ENCODE data around the gene DNMT1. TPM values are rescaled to one million over a fixed set of nuclear protein-coding genes. Genes with fewer than 3 reads are reported as not detected.

The DNMT1 gene
- total and polyA plus RNA-seq, 8 donors = 16.6 to 92.0 (median 44.8) TPM

DNA sequence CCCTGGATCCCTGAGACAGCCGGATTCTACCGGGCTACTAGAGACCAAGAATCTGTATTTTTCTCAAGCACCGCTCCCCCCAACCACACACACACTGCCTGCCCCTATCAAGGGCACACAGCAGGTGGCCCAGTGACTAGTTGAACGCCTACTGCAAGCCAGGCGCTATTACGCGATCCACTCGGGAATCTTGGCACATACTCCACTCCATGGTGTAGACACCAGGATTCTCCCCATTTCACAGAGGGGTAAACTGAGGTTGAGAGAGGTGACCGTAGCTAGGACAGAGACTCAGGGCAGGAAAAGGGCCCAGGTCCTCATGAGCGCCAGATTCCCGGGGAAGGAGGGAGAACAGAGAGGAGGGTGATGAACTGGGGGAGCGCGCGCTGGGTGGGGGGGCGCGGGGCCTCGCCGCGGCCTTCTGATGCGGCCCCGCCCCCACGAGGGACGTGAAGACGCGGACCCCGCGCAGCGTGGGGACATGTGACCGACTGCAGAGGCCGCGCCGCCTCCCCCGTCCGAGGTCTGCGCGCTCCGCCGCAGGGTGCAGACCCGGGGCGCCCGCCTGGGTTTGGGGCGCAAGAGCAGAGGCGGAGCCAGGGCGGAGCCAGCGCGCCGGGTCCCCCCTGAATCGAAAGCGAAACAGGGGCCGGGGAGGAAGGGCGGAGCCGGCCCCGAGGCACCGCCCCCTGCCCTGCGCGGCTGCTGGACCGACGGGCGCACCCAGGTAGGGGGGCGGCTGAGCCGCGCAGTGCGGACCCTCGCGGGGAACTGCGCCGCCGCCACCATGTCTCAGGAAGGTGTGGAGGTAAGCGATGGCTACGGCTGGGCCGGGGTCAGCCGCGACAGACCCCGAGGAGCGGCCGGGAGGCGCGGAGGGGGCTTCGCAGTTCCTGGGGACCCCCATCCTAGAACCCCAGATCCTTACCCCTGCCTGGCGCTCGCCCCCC, 108.8 kb downstream of the DNMT1 start, which contains the start of gene SHFL:
Gene SHFL (plus strand): TSS at position 677 of the 950 bp plus-strand sequence. CDS start 111 bp downstream, at position 788.
- no peak for TF ChIP-seq POLR2A (IDR thresholded peaks at IDR 0.05)
- peak in 2 of 3 donors; percentile 39 to 58 for TF ChIP-seq POLR2AphosphoS5 (IDR thresholded peaks at IDR 0.05)
- Histone ChIP-seq H3K27me3 (no peaks in the 10 kb centered on the region), H3K36me3 (peaks cover 8 to 24% (median 21%) of the 10 kb centered on the region in 4 donors), H3K4me3 (peak within 1 kb of the TSS; percentile 94 to 99 (median 96)), H3K27ac (peak within 1 kb of the TSS; percentile 89 to 95 (median 92)), H3K4me1 (peaks cover 0 to 18% (median 16%) of the 10 kb centered on the region in 4 donors), H3K9me3 (no peaks in the 10 kb centered on the region)
- DNase-seq = peak; percentile 85 to 94
- 3 to 10% (median 5%) methylated on average over 25 to 81 of the region's 81 CpGs for WGBS, 5 donors
- intact Hi-C loops (cut with DNase I; ENCODE audit: low total_unique reads) = no loop called here

DNA sequence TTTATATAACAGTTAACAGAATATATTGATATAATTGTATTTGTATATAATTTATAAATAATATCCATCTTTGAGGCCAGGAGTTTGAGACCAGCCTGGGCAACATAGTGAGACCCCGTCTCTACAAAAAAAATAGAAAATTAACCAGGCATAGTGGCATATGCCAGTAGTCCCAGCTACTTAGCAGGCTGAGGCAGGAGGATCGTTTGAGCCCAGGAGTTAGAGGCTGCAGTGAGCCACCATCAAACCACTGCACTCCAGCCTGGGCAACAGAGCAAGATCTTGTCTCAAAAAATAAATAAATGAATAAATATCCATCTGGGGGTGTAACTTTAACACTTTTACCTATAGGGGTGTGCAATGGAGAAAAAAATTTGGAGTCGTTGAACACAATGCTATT, 110.0 kb downstream of the DNMT1 start:
- Histone ChIP-seq H3K36me3 (peaks cover 5 to 13% (median 10%) of the 10 kb centered on the region in 4 donors), H3K4me1 (peaks cover 0 to 18% (median 16%) of the 10 kb centered on the region in 4 donors), H3K4me3 (no peak overlapping the region), H3K27me3 (no peaks in the 10 kb centered on the region), H3K9me3 (no peaks in the 10 kb centered on the region), H3K27ac (no peak overlapping the region)
- TF ChIP-seq CTCF (IDR thresholded peaks at IDR 0.05) (no peak), POLR2AphosphoS5 (IDR thresholded peaks at IDR 0.05) (no peak), POLR2A (IDR thresholded peaks at IDR 0.05) (no peak), EP300 (IDR thresholded peaks at IDR 0.05) (no peak)
- no peak for DNase-seq
- 60 to 74% (median 71%) methylated on average over 3 of the region's 3 CpGs for WGBS, 5 donors
- intact Hi-C loops (cut with DNase I; ENCODE audit: low total_unique reads) = no loop called here

- Histone ChIP-seq H3K27me3 (peaks cover 0 to 8% (median 0%) of the 10 kb centered on the region in 3 donors), H3K9me3 (no peaks in the 10 kb centered on the region), H3K36me3 (peaks cover 0 to 4% (median under 1%) of the 10 kb centered on the region in 4 donors), H3K4me3 (no peak overlapping the region), H3K27ac (no peak overlapping the region), H3K4me1 (peaks cover 0 to 18% (median 16%) of the 10 kb centered on the region in 4 donors)
- no peak for DNase-seq
- whole genome bisulfite sequencing, 5 donors = 72 to 83% (median 72%) methylated on average over 9 of the region's 9 CpGs
- intact Hi-C loops (cut with DNase I; ENCODE audit: low total_unique reads) = no loop called here
- TF ChIP-seq EP300 (IDR thresholded peaks at IDR 0.05) (no peak), CTCF (IDR thresholded peaks at IDR 0.05) (no peak), POLR2A (IDR thresholded peaks at IDR 0.05) (no peak), POLR2AphosphoS5 (IDR thresholded peaks at IDR 0.05) (no peak)
These were observed 110.8 kb downstream of the DNMT1 start for GRCh38 chr19:10083911-10084310.

Small RNA genes within 50 kb of the gene (small RNA-seq; reads per million reads assigned to genes)
- 0 to 0.15 (median 0) reads per million in 4 donors for gene MIR4322
- 52.1 to 91.6 (median 64.9) reads per million in 4 donors for gene SNORD105
- gene SNORD105B = 2,090 to 5,038 (median 4,058) reads per million in 4 donors

Other genes with a start within 250 kb of the DNMT1 start
- 10 to 100 TPM in 2 of 5 donors, 1 to 10 TPM in 2, under 1 TPM in 1; 0.58 to 25.5 (median 8.7) TPM for gene COL5A3, start 184.4 kb downstream of the DNMT1 start, total RNA-seq
- 1 to 10 TPM; 2.0 to 5.2 (median 4.0) TPM for gene COL5A3, start 184.4 kb downstream of the DNMT1 start, polyA plus RNA-seq
- not detected for gene RDH8, start 181.5 kb downstream of the DNMT1 start, total RNA-seq
- gene RDH8, start 181.5 kb downstream of the DNMT1 start, polyA plus RNA-seq = not detected
- 10 to 100 TPM in 4 of 5 donors, 1 to 10 TPM in 1; 7.0 to 62.0 (median 21.4) TPM for gene SHFL, start 108.6 kb downstream of the DNMT1 start, total RNA-seq
- gene SHFL, start 108.6 kb downstream of the DNMT1 start, polyA plus RNA-seq = 10 to 100 TPM; 25.3 to 34.1 (median 25.7) TPM
- 1 to 10 TPM in 2 of 5 donors, not detected in 3; 5.1 to 5.2 TPM for gene ANGPTL6, start 92.3 kb downstream of the DNMT1 start, total RNA-seq
- gene ANGPTL6, start 92.3 kb downstream of the DNMT1 start, polyA plus RNA-seq = 1 to 10 TPM in 1 of 3 donors, under 1 TPM in 2; 0.68 to 2.3 (median 0.75) TPM
- gene PPAN, start 88.6 kb downstream of the DNMT1 start, total RNA-seq = 10 to 100 TPM in 4 of 5 donors, 1 to 10 TPM in 1; 1.2 to 39.7 (median 20.4) TPM
- gene PPAN, start 88.6 kb downstream of the DNMT1 start, polyA plus RNA-seq = 10 to 100 TPM; 33.8 to 52.3 (median 41.4) TPM
- gene P2RY11, start 83.3 kb downstream of the DNMT1 start, total RNA-seq = 10 to 100 TPM in 2 of 5 donors, 1 to 10 TPM in 3; 1.8 to 24.8 (median 3.2) TPM
- gene P2RY11, start 83.3 kb downstream of the DNMT1 start, polyA plus RNA-seq = 1 to 10 TPM; 4.9 to 7.8 (median 5.1) TPM
- 100 to 1,000 TPM; 144 to 324 (median 252) TPM for gene EIF3G, start 75.1 kb downstream of the DNMT1 start, total RNA-seq
- 100 to 1,000 TPM; 206 to 324 (median 225) TPM for gene EIF3G, start 75.1 kb downstream of the DNMT1 start, polyA plus RNA-seq
- 10 to 100 TPM in 1 of 5 donors, 1 to 10 TPM in 1, under 1 TPM in 2, not detected in 1; 0.29 to 11.7 (median 5.1) TPM for gene S1PR2, start 36.4 kb upstream of the DNMT1 start, total RNA-seq
- gene S1PR2, start 36.4 kb upstream of the DNMT1 start, polyA plus RNA-seq = 1 to 10 TPM; 2.4 to 2.9 (median 2.7) TPM
- 100 to 1,000 TPM in 1 of 5 donors, 10 to 100 TPM in 4; 16.1 to 314 (median 58.4) TPM for gene MRPL4, start 57.3 kb upstream of the DNMT1 start, total RNA-seq
- 10 to 100 TPM; 48.7 to 53.1 (median 51.8) TPM for gene MRPL4, start 57.3 kb upstream of the DNMT1 start, polyA plus RNA-seq
- 10 to 100 TPM in 2 of 5 donors, 1 to 10 TPM in 3; 2.3 to 15.6 (median 8.7) TPM for gene ICAM1, start 76.2 kb upstream of the DNMT1 start, total RNA-seq
- 1 to 10 TPM; 7.9 to 9.5 (median 8.8) TPM for gene ICAM1, start 76.2 kb upstream of the DNMT1 start, polyA plus RNA-seq
- 1 to 10 TPM in 1 of 5 donors, not detected in 4; 1.9 TPM for gene ICAM4, start 92.0 kb upstream of the DNMT1 start, total RNA-seq
- gene ICAM4, start 92.0 kb upstream of the DNMT1 start, polyA plus RNA-seq = under 1 TPM in 2 of 3 donors, not detected in 1; 0.56 to 0.85 TPM
- under 1 TPM in 1 of 5 donors, not detected in 4; 0.45 TPM for gene ICAM5, start 95.0 kb upstream of the DNMT1 start, total RNA-seq
- under 1 TPM in 2 of 3 donors, not detected in 1; 0.12 to 0.50 TPM for gene ICAM5, start 95.0 kb upstream of the DNMT1 start, polyA plus RNA-seq
- 1 to 10 TPM in 2 of 5 donors, not detected in 3; 2.2 to 2.3 TPM for gene ZGLP1, start 114.9 kb upstream of the DNMT1 start, total RNA-seq
- 1 to 10 TPM; 3.7 to 8.6 (median 4.3) TPM for gene ZGLP1, start 114.9 kb upstream of the DNMT1 start, polyA plus RNA-seq
- 10 to 100 TPM in 2 of 5 donors, 1 to 10 TPM in 1, under 1 TPM in 1, not detected in 1; 0.89 to 54.3 (median 14.9) TPM for gene FDX2, start 121.1 kb upstream of the DNMT1 start, total RNA-seq
- gene FDX2, start 121.1 kb upstream of the DNMT1 start, polyA plus RNA-seq = 10 to 100 TPM; 28.8 to 32.9 (median 29.5) TPM
- gene RAVER1, start 138.6 kb upstream of the DNMT1 start, total RNA-seq = 10 to 100 TPM in 4 of 5 donors, 1 to 10 TPM in 1; 7.5 to 74.7 (median 21.4) TPM
- 1 to 10 TPM; 3.3 to 9.3 (median 7.2) TPM for gene RAVER1, start 138.6 kb upstream of the DNMT1 start, polyA plus RNA-seq
- 10 to 100 TPM in 1 of 5 donors, 1 to 10 TPM in 3, not detected in 1; 3.5 to 17.1 (median 7.4) TPM for gene ICAM3, start 144.7 kb upstream of the DNMT1 start, total RNA-seq
- gene ICAM3, start 144.7 kb upstream of the DNMT1 start, polyA plus RNA-seq = 10 to 100 TPM in 1 of 3 donors, 1 to 10 TPM in 2; 8.5 to 10.5 (median 10.0) TPM
- 100 to 1,000 TPM in 4 of 5 donors, 10 to 100 TPM in 1; 45.2 to 365 (median 314) TPM for gene TYK2, start 185.6 kb upstream of the DNMT1 start, total RNA-seq
- gene TYK2, start 185.6 kb upstream of the DNMT1 start, polyA plus RNA-seq = 100 to 1,000 TPM in 2 of 3 donors, 10 to 100 TPM in 1; 88.8 to 144 (median 107) TPM
- gene CDC37, start 208.6 kb upstream of the DNMT1 start, total RNA-seq = 100 to 1,000 TPM in 4 of 5 donors, 10 to 100 TPM in 1; 84.3 to 390 (median 174) TPM
- 100 to 1,000 TPM; 145 to 179 (median 164) TPM for gene CDC37, start 208.6 kb upstream of the DNMT1 start, polyA plus RNA-seq
- 10 to 100 TPM in 2 of 5 donors, 1 to 10 TPM in 3; 2.3 to 30.7 (median 8.9) TPM for gene PDE4A, start 225.6 kb upstream of the DNMT1 start, total RNA-seq
- gene PDE4A, start 225.6 kb upstream of the DNMT1 start, polyA plus RNA-seq = 10 to 100 TPM in 2 of 3 donors, 1 to 10 TPM in 1; 5.0 to 12.9 (median 11.0) TPM